GM19193 (cell line): ENCODE data around the gene HTR3B.

ENCODE experiments used
- POLR2A ChIP-seq: IDR thresholded peaks from 4 replicates; pipeline ENCODE4 v1.6.1; 2011; ENCODE audit not compliant: insufficient read depth, insufficient read length; ENCODE audit errors: extremely low read depth

The HTR3B gene

GRCh38 chr11:113960702-113961330 is 56.2 kb downstream of the HTR3B start:
- no peak for TF ChIP-seq POLR2A

GRCh38 chr11:113967361-113967760 is 62.8 kb downstream of the HTR3B start:
- no peak for TF ChIP-seq POLR2A

- no peak for TF ChIP-seq POLR2A
Observed at GRCh38 chr11:113971506-113972195, 67.1 kb downstream of the HTR3B start.

- no peak for TF ChIP-seq POLR2A
Observed at GRCh38 chr11:113974741-113975470, 70.3 kb downstream of the HTR3B start, which contains the start of gene HTR3A. TSS of gene HTR3A (plus strand) at chr11:113975108. CDS start at chr11:113975326, 218 bp downstream.

- TF ChIP-seq POLR2A: no peak
Observed at GRCh38 chr11:113977071-113977490, 72.5 kb downstream of the HTR3B start.

GRCh38 chr11:113977701-113978100 is 73.1 kb downstream of the HTR3B start:
- TF ChIP-seq POLR2A: no peak

- TF ChIP-seq POLR2A: no peak
Observed at GRCh38 chr11:113979431-113979830, 74.8 kb downstream of the HTR3B start.

GRCh38 chr11:113980785-113981184 is 76.2 kb downstream of the HTR3B start:
- TF ChIP-seq POLR2A: no peak

GRCh38 chr11:113982306-113982705 is 77.7 kb downstream of the HTR3B start:
- TF ChIP-seq POLR2A: no peak

GRCh38 chr11:113984781-113985180 is 80.2 kb downstream of the HTR3B start:
- TF ChIP-seq POLR2A: no peak

GRCh38 chr11:113985906-113986305 is 81.3 kb downstream of the HTR3B start:
- TF ChIP-seq POLR2A: no peak

GRCh38 chr11:113986351-113987140 is 82.0 kb downstream of the HTR3B start:
- TF ChIP-seq POLR2A: no peak

- TF ChIP-seq POLR2A: no peak
Observed at GRCh38 chr11:113989381-113989780, 84.8 kb downstream of the HTR3B start.

GRCh38 chr11:113989916-113990315 is 85.3 kb downstream of the HTR3B start:
- TF ChIP-seq POLR2A: no peak

GRCh38 chr11:113991170-113991569 is 86.6 kb downstream of the HTR3B start:
- TF ChIP-seq POLR2A: no peak
